HepG2 (cell line): ENCODE measurements around the gene SORD. TPM values are rescaled to one million over a fixed set of nuclear protein-coding genes. Genes with fewer than 3 reads are reported as not detected.

Experiments used
- CREB3 ChIP-seq: sonication (generic); formaldehyde crosslinking; IDR thresholded peaks from 2 replicates; pipeline ENCODE4 v1.5.0; 2020; ENCODE audit warnings: missing genetic modification reagents
- HNF1A ChIP-seq, 2 experiments: sonication (generic) in 1 of 2; formaldehyde crosslinking in 1 of 2; IDR thresholded peaks; 2 replicates each; pipeline versions ENCODE4 v1.4.0 to v1.6.1; 2016 to 2020; ENCODE audit warnings: borderline replicate concordance in 1 of 2, low read depth in 1 of 2, mild to moderate bottlenecking in 1 of 2, missing genetic modification reagents in 1 of 2
- NR2F6 ChIP-seq, 2 experiments: IDR thresholded peaks; 2 replicates each; pipeline ENCODE4 v1.6.1; 2016; ENCODE audit warnings: antibody characterized with exemption in 1 of 2, mild to moderate bottlenecking in 1 of 2
- RBFOX2 ChIP-seq: fragments of 200-400 bp; formaldehyde crosslinking; IDR thresholded peaks from 2 replicates; pipeline ENCODE4 v1.6.1; 2017; ENCODE audit warnings: low read depth, mild to moderate bottlenecking, low read length
- SP1 ChIP-seq, 2 experiments: fragments of 450-650 bp in 1 of 2; sonication (generic) in 1 of 2; formaldehyde crosslinking in 1 of 2; IDR thresholded peaks; 2 replicates each; pipeline versions ENCODE4 v1.4.0 to v1.6.1; 2016 to 2020; ENCODE audit warnings: missing genetic modification reagents in 1 of 2
- ZNF781 ChIP-seq: sonication (generic); formaldehyde crosslinking; IDR thresholded peaks from 2 replicates; pipeline ENCODE4 v1.5.1; 2020; ENCODE audit warnings: borderline replicate concordance, mild to moderate bottlenecking, missing genetic modification reagents; ENCODE audit errors: not compliant biosample characterization
- polyA plus RNA-seq, 8 experiments: library from polyadenylated mRNA; depleted of rRNA in 3 of 8; stranded (reverse) in 7 of 8; unstranded in 1 of 8; fragments of >200 nt; fragmentation: Illumina TruSeq in 4 of 8; extraction: Trizol in 4 of 8; gene quantifications; 2 replicates each; pipeline versions ENCODE4 v1.2.1 to v1.2.3, GENCODE V29; 2011 to 2016; ENCODE audit warnings: low read depth in 4 of 8, missing spikeins in 1 of 8, mixed read lengths in 1 of 8; ENCODE audit not compliant: insufficient read depth in 1 of 8
- total RNA-seq, 5 experiments: library from RNA; depleted of rRNA; stranded (reverse); fragments of >200 nt; fragmentation: Illumina TruSeq; extraction: Trizol; gene quantifications; 2 replicates each; pipeline ENCODE4 v1.2.3, GENCODE V29; 2016; ENCODE audit warnings: low read depth in 1 of 5

Gene SORD
- total and polyA plus RNA-seq, 2 of the 13 experiments (the other 11 are each of a cell fraction or from before 2014, with no cell fraction given), result 59.1 to 95.3 TPM

- TF ChIP-seq HNF1A (IDR thresholded peaks at IDR 0.05; ENCODE audit: low read depth), result no peak
- no peak for TF ChIP-seq HNF1A (CRISPR knock-in tag; IDR thresholded peaks at IDR 0.05; ENCODE audit: borderline replicate concordance)
- TF ChIP-seq NR2F6 (IDR thresholded peaks at IDR 0.05), result no peak
- TF ChIP-seq NR2F6 (CRISPR knock-in tag; IDR thresholded peaks at IDR 0.05), result no peak
- TF ChIP-seq RBFOX2, result no peak
- no peak for TF ChIP-seq CREB3 (CRISPR knock-in tag)
- TF ChIP-seq SP1 (IDR thresholded peaks at IDR 0.05), result no peak
- TF ChIP-seq SP1 (CRISPR knock-in tag; IDR thresholded peaks at IDR 0.05), result no peak
- TF ChIP-seq ZNF781 (CRISPR knock-in tag), result no peak
Observed at GRCh38 chr15:45026651-45027190, 3.7 kb downstream of the SORD start (continued).
